SK-N-SH treated with all-trans-retinoic acid at 6 μM for 48 hours (cell line): Measurements from ENCODE around the gene CFAP210.

Experiments
- BACH2 ChIP-seq: fragments of 250-450 bp; sonication (Bioruptor Pico); IDR thresholded peaks from 2 replicates; pipeline ENCODE4 v1.9.0; 2021; ENCODE audit warnings: mild to moderate bottlenecking, borderline replicate concordance
- ISL1 ChIP-seq: fragments of 250-450 bp; sonication (Bioruptor Pico); IDR thresholded peaks from 2 replicates; pipeline ENCODE4 v2.1.2; 2022; ENCODE audit warnings: mild to moderate bottlenecking, moderate library complexity
- TCF4 ChIP-seq: fragments of 250-450 bp; sonication (Bioruptor Pico); IDR thresholded peaks from 2 replicates; pipeline ENCODE4 v1.8.0; 2021; ENCODE audit warnings: mild to moderate bottlenecking, moderate library complexity, borderline replicate concordance
- TOX ChIP-seq: fragments of 250-450 bp; sonication (Bioruptor Pico); IDR thresholded peaks from 2 replicates; pipeline ENCODE4 v1.8.0; 2021; ENCODE audit warnings: mild to moderate bottlenecking, moderate library complexity, borderline replicate concordance
- TF ChIP-seq, protein P1 (sequence below): fragments of 250-450 bp; sonication (Bioruptor Pico); IDR thresholded peaks from 2 replicates; pipeline ENCODE4 v1.8.0; 2020; ENCODE audit warnings: mild to moderate bottlenecking, moderate library complexity, borderline replicate concordance

DNA sequence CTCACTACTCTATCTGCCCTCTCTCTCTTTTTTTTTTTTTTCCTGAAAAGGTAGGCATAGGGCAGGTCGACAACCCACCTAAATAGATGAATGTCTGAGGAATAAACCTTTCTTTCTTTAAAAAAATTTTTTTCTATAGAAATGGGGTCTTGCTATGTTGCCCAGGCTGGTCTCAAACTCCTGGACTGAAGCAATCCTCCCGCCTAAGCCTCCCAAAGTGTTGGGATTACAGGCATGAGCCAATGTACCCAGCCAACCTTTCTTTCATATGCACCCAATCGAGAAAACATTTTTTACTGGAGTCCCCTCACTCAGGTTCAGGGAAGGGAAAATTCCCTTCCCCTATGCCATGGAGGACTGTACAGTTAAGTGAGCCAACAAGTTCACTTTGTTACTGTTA is 31.0 kb downstream of the CFAP210 start:
- TF ChIP-seq TOX (CRISPR knock-in tag) (no peak), BACH2 (CRISPR knock-in tag) (no peak), TCF4 (CRISPR knock-in tag) (no peak), ISL1 (no peak)
- TF ChIP-seq, protein P1, sequence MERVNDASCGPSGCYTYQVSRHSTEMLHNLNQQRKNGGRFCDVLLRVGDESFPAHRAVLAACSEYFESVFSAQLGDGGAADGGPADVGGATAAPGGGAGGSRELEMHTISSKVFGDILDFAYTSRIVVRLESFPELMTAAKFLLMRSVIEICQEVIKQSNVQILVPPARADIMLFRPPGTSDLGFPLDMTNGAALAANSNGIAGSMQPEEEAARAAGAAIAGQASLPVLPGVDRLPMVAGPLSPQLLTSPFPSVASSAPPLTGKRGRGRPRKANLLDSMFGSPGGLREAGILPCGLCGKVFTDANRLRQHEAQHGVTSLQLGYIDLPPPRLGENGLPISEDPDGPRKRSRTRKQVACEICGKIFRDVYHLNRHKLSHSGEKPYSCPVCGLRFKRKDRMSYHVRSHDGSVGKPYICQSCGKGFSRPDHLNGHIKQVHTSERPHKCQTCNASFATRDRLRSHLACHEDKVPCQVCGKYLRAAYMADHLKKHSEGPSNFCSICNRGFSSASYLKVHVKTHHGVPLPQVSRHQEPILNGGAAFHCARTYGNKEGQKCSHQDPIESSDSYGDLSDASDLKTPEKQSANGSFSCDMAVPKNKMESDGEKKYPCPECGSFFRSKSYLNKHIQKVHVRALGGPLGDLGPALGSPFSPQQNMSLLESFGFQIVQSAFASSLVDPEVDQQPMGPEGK (CRISPR knock-in tag): no peak
